ENCODE measurements around the gene SCAMP2. TPM values are rescaled to one million over a fixed set of nuclear protein-coding genes. Genes with fewer than 3 reads are reported as not detected.

Gene SCAMP2, protein sequence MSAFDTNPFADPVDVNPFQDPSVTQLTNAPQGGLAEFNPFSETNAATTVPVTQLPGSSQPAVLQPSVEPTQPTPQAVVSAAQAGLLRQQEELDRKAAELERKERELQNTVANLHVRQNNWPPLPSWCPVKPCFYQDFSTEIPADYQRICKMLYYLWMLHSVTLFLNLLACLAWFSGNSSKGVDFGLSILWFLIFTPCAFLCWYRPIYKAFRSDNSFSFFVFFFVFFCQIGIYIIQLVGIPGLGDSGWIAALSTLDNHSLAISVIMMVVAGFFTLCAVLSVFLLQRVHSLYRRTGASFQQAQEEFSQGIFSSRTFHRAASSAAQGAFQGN
- total RNA-seq, result 50.1 and 89.9 TPM in 2 replicates

DNA sequence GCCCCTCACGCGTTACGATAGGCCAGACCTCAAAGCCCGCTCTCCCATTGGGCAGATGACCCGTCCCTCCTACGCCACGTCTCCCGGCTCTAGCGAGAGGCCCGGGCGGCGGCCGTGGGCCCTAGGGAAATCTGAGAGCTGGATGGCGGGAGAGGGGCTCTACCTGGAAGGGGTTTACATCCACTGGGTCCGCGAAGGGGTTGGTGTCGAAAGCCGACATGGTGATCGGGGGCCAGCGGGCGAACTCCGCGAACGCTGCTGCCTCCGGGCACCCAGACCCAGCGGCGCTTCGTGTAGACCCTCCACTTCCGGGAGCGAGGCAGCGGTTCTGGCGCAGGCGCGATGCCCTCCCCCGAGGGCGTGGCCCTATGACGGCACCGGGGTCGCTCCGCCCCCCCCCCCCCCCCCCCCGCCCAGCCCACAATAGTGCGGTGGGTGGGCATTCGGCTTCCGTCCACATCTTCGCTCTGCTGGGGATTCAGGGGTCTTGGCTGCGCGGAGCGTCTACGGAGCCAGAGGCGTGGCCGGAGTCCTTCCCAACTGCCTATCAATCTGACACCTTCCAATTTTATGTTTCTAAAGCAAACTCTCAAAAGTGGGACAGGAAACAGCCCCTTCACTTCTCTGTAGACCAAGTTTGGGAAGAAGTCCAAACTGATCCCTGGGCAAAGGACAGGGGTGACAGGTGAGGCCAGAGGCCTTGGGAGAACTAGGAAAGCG is at the start of gene SCAMP2:
Gene SCAMP2 (minus strand): TSS at position 330 of the 720 bp plus-strand sequence. CDS start 110 bp downstream, at position 220.

DNA sequence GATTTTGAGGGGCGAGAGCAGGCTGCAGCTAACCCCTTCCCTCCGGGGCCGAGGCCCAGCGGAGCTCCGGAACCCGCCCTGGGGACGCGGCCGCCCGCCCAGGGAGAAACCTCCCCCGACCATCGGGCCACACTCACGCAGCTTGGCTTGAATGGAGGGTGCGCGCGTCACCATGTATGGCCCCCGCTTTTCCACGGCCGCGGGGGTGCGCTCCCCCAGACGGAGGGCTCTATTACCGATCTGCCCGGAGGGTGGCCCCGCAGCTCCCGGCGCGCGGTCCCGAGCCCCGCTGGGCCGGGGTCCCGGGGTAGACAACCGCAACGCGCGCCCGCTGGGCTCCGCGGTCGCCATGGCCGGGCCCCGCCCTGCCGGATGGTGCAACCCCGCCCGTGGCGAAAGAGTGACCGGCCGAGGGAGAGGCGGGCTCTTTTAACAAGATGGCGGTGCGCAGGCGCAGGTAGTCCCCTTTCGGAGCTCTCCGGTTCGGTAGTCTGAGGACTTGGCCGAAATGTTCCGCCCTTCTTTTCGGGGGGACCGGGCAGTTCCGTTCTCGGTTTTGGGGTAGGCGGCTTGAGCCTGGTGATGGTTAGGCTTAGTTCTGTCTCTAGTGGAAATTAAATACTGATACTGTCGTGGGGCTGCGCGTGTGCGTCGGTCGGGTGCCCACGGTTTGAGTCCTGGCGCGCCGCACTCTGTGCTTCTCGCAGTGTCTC is 33.4 kb upstream of the SCAMP2 start, which contains the start of gene FAM219B:
Gene FAM219B (minus strand): TSS at position 402 of the 713 bp plus-strand sequence. CDS start 51 bp downstream, at position 351.

DNA sequence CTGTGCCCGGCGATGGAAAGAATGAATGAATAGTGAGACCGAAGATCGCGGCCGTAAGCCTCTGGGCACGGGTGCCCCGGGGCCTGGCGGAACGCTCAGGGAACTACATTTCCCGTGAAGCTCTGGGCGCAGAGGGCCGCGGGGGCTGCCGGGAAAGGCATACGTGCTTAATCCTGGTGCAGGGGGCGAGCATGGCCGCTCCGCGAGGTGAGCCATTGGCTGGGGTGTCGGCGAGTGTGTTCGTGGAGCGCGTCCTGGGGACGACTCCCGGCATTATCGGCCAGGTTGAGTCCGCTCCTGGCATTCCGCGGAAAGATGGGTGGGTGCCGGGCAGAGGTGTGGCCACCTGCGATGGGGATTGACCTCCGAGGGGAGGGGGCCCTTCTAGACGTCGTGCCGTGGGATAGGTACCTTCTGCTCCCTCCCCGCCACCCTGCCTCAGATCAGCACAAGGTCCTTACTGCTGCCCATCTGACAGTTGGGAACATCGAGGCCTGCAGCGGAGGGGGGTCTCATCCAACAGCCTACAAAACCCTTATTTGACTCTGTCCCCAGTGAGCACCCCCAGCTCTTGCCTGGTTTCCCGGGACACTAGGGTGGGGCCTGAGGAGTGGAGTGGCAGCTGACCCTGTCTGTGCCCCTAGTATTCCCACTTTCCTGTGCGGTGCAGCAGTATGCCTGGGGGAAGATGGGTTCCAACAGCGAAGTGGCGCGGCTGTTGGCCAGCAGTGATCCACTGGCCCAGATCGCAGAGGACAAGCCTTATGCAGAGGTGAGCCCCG is 16.9 kb upstream of the SCAMP2 start, which contains the start of gene MPI:
Gene MPI (plus strand): TSS at position 160 of the 782 bp plus-strand sequence. CDS start 32 bp downstream, at position 192.

DNA sequence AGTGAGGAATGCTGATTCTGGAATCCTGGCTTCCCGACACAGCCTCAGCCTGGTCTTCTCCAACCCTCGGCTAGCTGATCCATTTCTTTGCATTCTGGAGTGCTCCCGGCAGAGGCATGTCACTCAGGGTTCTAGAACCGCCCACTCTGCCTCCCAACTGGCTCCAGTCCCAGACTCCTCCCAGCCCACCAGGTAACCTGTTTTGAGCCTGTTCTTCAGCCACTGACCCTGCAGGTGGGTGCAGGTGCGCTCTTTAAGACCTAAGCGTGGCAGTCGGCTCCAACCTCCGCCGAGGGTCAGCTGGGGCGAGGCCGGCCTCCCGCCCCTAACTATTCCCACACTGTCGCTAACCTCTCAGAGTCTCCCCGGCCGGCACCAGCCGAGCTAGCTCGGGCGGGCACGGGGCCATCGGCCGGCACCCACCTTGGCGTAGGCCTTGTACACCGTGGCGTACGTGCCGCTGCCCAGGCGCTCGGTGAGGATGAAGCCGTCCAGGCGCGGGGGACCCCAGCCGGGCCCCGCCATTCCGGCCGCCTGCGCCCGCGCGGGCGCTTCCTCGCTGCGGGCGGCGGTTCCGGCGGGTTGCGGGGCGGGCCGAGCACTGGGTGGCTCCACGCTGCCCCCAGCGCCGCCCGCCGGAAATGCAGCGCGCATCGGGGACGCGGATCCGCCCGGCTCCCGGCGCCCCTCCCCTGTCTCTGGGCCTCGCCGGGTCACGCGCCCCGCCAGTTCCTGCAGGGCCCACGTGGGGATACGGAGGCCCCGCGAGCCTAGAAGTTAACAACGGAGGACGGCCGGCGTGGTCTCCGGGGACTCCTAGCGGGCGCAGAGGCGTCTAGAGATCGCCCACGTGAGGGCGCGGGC is 30.4 kb downstream of the SCAMP2 start, which contains the start of gene ULK3:
Gene ULK3 (minus strand): TSS at position 576 of the 864 bp plus-strand sequence. CDS start 51 bp downstream, at position 525.

DNA sequence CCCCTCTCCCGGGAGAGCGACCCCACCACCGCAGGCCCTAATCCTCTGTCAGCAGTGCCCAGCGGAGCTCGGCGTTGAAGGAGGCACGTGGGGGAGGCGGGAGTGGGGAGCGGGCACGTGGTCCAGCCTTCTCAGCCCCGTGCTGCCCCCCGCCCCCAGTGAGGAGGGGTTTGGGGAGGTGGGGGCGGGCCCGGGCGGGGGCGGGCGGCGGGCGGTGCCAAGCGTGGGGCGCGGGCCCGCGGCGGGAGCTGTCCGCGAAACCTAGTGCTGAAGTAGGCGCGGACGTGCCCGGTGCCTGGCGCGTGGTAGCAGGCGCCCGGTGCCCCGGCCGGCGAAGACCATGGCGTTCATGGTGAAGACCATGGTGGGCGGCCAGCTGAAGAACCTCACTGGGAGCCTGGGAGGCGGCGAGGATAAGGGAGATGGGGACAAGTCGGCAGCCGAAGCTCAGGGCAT is 46.8 kb downstream of the SCAMP2 start, which contains the start of gene CPLX3:
Gene CPLX3 (plus strand): TSS at position 264 of the 456 bp plus-strand sequence. CDS start 77 bp downstream, at position 341.

DNA sequence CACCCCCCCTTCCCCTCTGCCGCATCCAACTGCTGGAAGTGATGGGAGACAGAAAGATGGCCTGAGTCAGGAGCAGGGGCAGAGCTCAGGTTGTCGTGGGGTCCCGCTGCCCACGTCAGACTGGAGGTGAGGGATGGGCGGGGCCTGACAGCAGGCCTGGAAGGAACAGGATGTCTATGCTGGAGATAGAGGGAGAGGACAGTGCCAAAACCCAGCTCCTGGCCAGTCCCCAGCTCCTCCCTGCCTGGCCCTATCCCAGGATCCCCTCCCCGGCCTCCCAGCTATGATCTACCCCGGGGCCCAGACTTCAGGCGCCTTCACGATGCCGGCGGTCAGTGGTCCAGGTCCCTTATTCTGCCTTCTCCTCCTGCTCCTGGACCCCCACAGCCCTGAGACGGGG is 60.6 kb downstream of the SCAMP2 start, which contains the start of gene LMAN1L:
Gene LMAN1L (plus strand): TSS at position 303 of the 400 bp plus-strand sequence. CDS start 20 bp downstream, at position 323.

Other genes starting within 250 kb of the SCAMP2 start
- gene EDC3, start 177.3 kb downstream of the SCAMP2 start, total RNA-seq, result 8.1 and 15.2 TPM in 2 replicates
- 8.0 and 10.3 TPM in 2 replicates for gene CYP1A1, start 147.8 kb downstream of the SCAMP2 start, total RNA-seq
- gene CYP1A2, start 124.5 kb downstream of the SCAMP2 start, total RNA-seq, result not detected in 2 replicates
- 22.9 and 41.9 TPM in 2 replicates for gene CSK, start 91.3 kb downstream of the SCAMP2 start, total RNA-seq
- gene LMAN1L, start 60.5 kb downstream of the SCAMP2 start, total RNA-seq, result not detected in 2 replicates
- not detected in 2 replicates for gene CPLX3, start 46.7 kb downstream of the SCAMP2 start, total RNA-seq
- 25.1 and 25.2 TPM in 2 replicates for gene ULK3, start 30.2 kb downstream of the SCAMP2 start, total RNA-seq
- gene MPI, start 16.7 kb upstream of the SCAMP2 start, total RNA-seq, result 77.2 and 84.7 TPM in 2 replicates
- gene FAM219B, start 33.5 kb upstream of the SCAMP2 start, total RNA-seq, result 25.5 and 26.7 TPM in 2 replicates
- gene COX5A, start 64.7 kb upstream of the SCAMP2 start, total RNA-seq, result 188 and 227 TPM in 2 replicates
- gene RPP25, start 83.4 kb upstream of the SCAMP2 start, total RNA-seq, result 4.7 and 5.7 TPM in 2 replicates
- gene SCAMP5, start 122.2 kb upstream of the SCAMP2 start, total RNA-seq, result 1.9 and 4.7 TPM in 2 replicates
- gene PPCDC, start 150.2 kb upstream of the SCAMP2 start, total RNA-seq, result 36.6 and 42.9 TPM in 2 replicates